ENCODE results near the gene DOCK2. TPM values are rescaled to one million over a fixed set of nuclear protein-coding genes. Genes with fewer than 3 reads are reported as not detected.

Gene DOCK2
- total and polyA plus RNA-seq, 2 of the 8 experiments (the other 6 are each of a cell fraction or from before 2014, with no cell fraction given) = 3.9 to 5.7 TPM

DNA sequence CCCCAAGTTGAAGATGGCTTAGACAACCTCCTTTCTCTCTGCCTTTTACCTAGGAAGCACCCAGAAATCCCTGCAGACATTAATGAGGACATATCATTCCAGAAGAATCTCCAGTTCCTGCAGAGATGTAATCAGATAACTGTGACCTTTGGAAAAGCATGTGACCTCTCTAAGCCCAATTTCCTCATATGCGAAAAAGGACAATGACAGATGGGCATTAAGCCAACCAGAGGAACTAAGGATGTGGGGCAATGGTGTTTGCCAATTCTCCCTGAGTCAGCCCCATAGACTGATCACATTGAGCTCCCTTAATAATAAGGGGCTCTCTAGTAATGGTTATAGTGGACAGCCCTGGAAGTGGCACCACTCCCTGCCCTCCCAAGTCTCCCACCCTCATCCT, 458.6 kb downstream of the DOCK2 start:
- H2BK5ac ChIP-seq (ENCODE audit: low read depth, low read length) = no peak overlapping the region
- no peak overlapping the region for H4K5ac ChIP-seq (ENCODE audit: insufficient read length, low read depth, low read length)
- H2BK20ac ChIP-seq (ENCODE audit: low read length) = no peak overlapping the region
- H2BK15ac ChIP-seq (ENCODE audit: low read length) = no peak overlapping the region
- H3K23ac ChIP-seq (ENCODE audit: insufficient read length) = no peak overlapping the region
- H3K79me1 ChIP-seq (ENCODE audit: low read depth, low read length) = no peaks in the 10 kb centered on the region
- no peak overlapping the region for H2BK120ac ChIP-seq (replicated peaks; ENCODE audit: low read depth, low read length)
- H3K4me2 ChIP-seq (ENCODE audit: insufficient read depth in 1 of 2, low read depth in 2 of 2, low read length in 2 of 2) = no peak overlapping the region
- H3K9ac ChIP-seq (replicated peaks in 1 of 4; ENCODE audit: extremely low read depth in 1 of 4, low read depth in 3 of 4, low read length in 3 of 4) = no peak overlapping the region
- H3K4me3 ChIP-seq (ENCODE audit: extremely low read depth in 1 of 4, insufficient read depth in 2 of 4, low read depth in 3 of 4, low read length in 4 of 4) = no peak overlapping the region
- H3K4ac ChIP-seq (replicated peaks; ENCODE audit: insufficient read length, low read depth, low read length) = no peak overlapping the region
- WGBS, 2 experiments (ENCODE audit: extremely low coverage in 1 of 2, insufficient coverage in 1 of 2, insufficient read length in 1 of 2, insufficient replicate concordance in 2 of 2, low coverage in 1 of 2, low lambda C conversion rate in 2 of 2, missing lambda C conversion rate in 1 of 2) = 93% methylated on average over 1 of the region's 1 CpG; no CpG with 5 or more reads in 1 of the 2 experiments
- POLR2A ChIA-PET (ENCODE audit: partially characterized antibody) = no interaction called here
- no peak overlapping the region for H2BK12ac ChIP-seq (ENCODE audit: low read depth, low read length)
- FAIRE-seq (no peak), DNase-seq (ENCODE audit: low read depth in 1 of 2, low spot score in 2 of 2) (no peak)
- no peaks in the 10 kb centered on the region for H3K23me2 ChIP-seq (ENCODE audit: low read depth, low read length)
- peaks cover 0 to 3% (median 0%) of the 10 kb centered on the region in 4 experiments; a peak in 1 of 7 replicates for H3K27me3 ChIP-seq (replicated peaks in 1 of 4; ENCODE audit: control insufficient read depth in 3 of 4, extremely low read depth in 1 of 4, insufficient read depth in 3 of 4, low read length in 3 of 4)
- no peak overlapping the region for H4K91ac ChIP-seq (replicated peaks; ENCODE audit: insufficient read length, low read length)
- no peaks in the 10 kb centered on the region for H3K36me3 ChIP-seq (ENCODE audit: control insufficient read depth in 2 of 4, insufficient read depth in 4 of 4, low read length in 3 of 4)
- H3K9me3 ChIP-seq (ENCODE audit: insufficient read depth in 2 of 2, low read depth in 1 of 2, low read length in 1 of 2) = peaks cover 0 to 4% of the 10 kb centered on the region in 2 experiments; a peak in 1 of 4 replicates
- H4K20me1 ChIP-seq (replicated peaks in 1 of 2; ENCODE audit: control insufficient read depth in 1 of 2, insufficient read depth in 2 of 2, low read length in 2 of 2) = no peaks in the 10 kb centered on the region
- no peak overlapping the region for H3K27ac ChIP-seq (ENCODE audit: low read depth, low read length)
- H2AK5ac ChIP-seq (ENCODE audit: low read depth, low read length) = no peak overlapping the region
- H3K14ac ChIP-seq (ENCODE audit: insufficient read length) = no peak overlapping the region
- H3K4me1 ChIP-seq (replicated peaks in 1 of 4; ENCODE audit: control insufficient read depth in 3 of 4, insufficient read depth in 4 of 4, low read length in 3 of 4) = peaks cover 0 to 2% (median 0%) of the 10 kb centered on the region in 4 experiments; a peak in 1 of 7 replicates
- H2AFZ ChIP-seq (ENCODE audit: low read length) = no peak overlapping the region
- CTCF ChIA-PET (ENCODE audit: partially characterized antibody) = interaction anchor here (0.8 to 5.4 kb wide), 8 partner anchors 10 to 126 kb away, joined by 3 to 25 read pairs (median 4); partner anchors contain the start of gene INSYN2B
- H4K8ac ChIP-seq (ENCODE audit: extremely low read depth, insufficient read depth, low read length) = no peak overlapping the region
- H3K56ac ChIP-seq (replicated peaks; ENCODE audit: insufficient read length, low read depth, low read length) = no peak overlapping the region
- no peaks in the 10 kb centered on the region for H3K79me2 ChIP-seq (ENCODE audit: control insufficient read depth in 1 of 2, insufficient read depth in 2 of 2, low read length in 2 of 2)
- no peak overlapping the region for H3K18ac ChIP-seq (ENCODE audit: extremely low read depth, low read length)
- TF ChIP-seq KDM4A (IDR thresholded peaks at IDR 0.05; ENCODE audit: low read depth, low read length, severe bottlenecking) (no peak), CTBP2 (IDR thresholded peaks at IDR 0.05; ENCODE audit: borderline replicate concordance, insufficient read depth, insufficient read length, low read length) (no peak), GTF2F1 (IDR thresholded peaks at IDR 0.05; ENCODE audit: borderline replicate concordance, low read depth, low read length) (no peak), JUND (IDR thresholded peaks at IDR 0.05; ENCODE audit: low read length) (no peak), TCF12 (IDR thresholded peaks at IDR 0.05; ENCODE audit: low read depth, low read length) (no peak), YY1 (IDR thresholded peaks at IDR 0.05; ENCODE audit: low read depth, low read length) (no peak), TEAD4 (IDR thresholded peaks at IDR 0.05; ENCODE audit: low read depth, low read length) (no peak), CBX5 (IDR thresholded peaks at IDR 0.05; ENCODE audit: low read depth, low read length) (no peak), SIN3A (conservative IDR thresholded peaks at IDR 0.05 in 1 of 2, IDR thresholded peaks at IDR 0.05 in 1 of 2; ENCODE audit: low read depth in 1 of 2, low read length in 2 of 2) (no peak), HDAC6 (IDR thresholded peaks at IDR 0.05; ENCODE audit: low read depth, low read length) (no peak), CBX8 (IDR thresholded peaks at IDR 0.05; ENCODE audit: borderline replicate concordance, low read depth, low read length) (no peak), POU5F1 (IDR thresholded peaks at IDR 0.05; ENCODE audit: low read depth, low read length) (no peak), PHF8 (conservative IDR thresholded peaks at IDR 0.05; ENCODE audit: low read depth, low read length) (no peak), CEBPB (IDR thresholded peaks at IDR 0.05; ENCODE audit: low read depth, low read length) (no peak), SAP30 (IDR thresholded peaks at IDR 0.05; ENCODE audit: insufficient read depth, insufficient replicate concordance, low read length) (no peak)
